GM12878 (cell line): Measurements from ENCODE around the gene SNX8. TPM values are rescaled to one million over a fixed set of nuclear protein-coding genes. Genes with fewer than 3 reads are reported as not detected.

ENCODE experiments used
- MTA3 ChIP-seq: IDR thresholded peaks from 2 replicates; pipeline ENCODE4 v1.6.1; 2012; ENCODE audit warnings: low read length, inconsistent platforms, borderline replicate concordance
- MXI1 ChIP-seq: fragments of 150-350 bp; IDR thresholded peaks from 2 replicates; pipeline ENCODE4 v1.6.1; 2011; ENCODE audit warnings: low read depth, mild to moderate bottlenecking, inconsistent platforms, low read length, improper control_type of control experiment
- POLR2A ChIP-seq: IDR thresholded peaks from 2 replicates; pipeline ENCODE4 v1.6.1; 2011; ENCODE audit warnings: low read depth, mild to moderate bottlenecking, low read length
- RELB ChIP-seq: fragments of 450-650 bp; IDR thresholded peaks from 2 replicates; pipeline ENCODE4 v1.6.1; 2017; ENCODE audit warnings: low read depth, mild to moderate bottlenecking, moderate library complexity
- RUNX3 ChIP-seq: IDR thresholded peaks from 2 replicates; pipeline ENCODE4 v1.6.1; 2012; ENCODE audit warnings: low read length, inconsistent platforms
- YY1 ChIP-seq: IDR thresholded peaks from 2 replicates; pipeline ENCODE4 v1.6.1; 2011; ENCODE audit warnings: low read depth, mild to moderate bottlenecking, low read length
- ZBTB4 ChIP-seq: fragments of 450-650 bp; formaldehyde crosslinking; IDR thresholded peaks from 2 replicates; pipeline ENCODE4 v1.4.0; 2022; ENCODE audit warnings: mild to moderate bottlenecking, moderate library complexity
- polyA plus RNA-seq, 11 experiments: library from polyadenylated mRNA; depleted of rRNA in 4 of 11; unstranded in 6 of 11; stranded (reverse) in 5 of 11; fragments of >200 nt; fragmentation: Nextera tagmentation in 4 of 11; fragmentation: Illumina TruSeq in 1 of 11; extraction: Ambion mirVana in 4 of 11; extraction: Trizol in 1 of 11; gene quantifications; 1 replicate in 1 of 11; 2 replicates in 10 of 11; pipeline versions ENCODE4 v1.2.1 to v1.2.3, GENCODE V29; 2011 to 2016; ENCODE audit warnings: inconsistent platforms in 2 of 11, missing spikeins in 2 of 11, low read depth in 1 of 11
- total RNA-seq, 4 experiments: library from RNA; depleted of rRNA in 3 of 4; stranded (reverse); fragments of >200 nt in 3 of 4; fragmentation: Illumina TruSeq in 1 of 4; extraction: Trizol in 1 of 4; gene quantifications; 2 replicates each; pipeline versions ENCODE4 v1.2.1 to v1.2.3, GENCODE V29; 2013 to 2021

SNX8 gene
- total and polyA plus RNA-seq, 10 of the 15 experiments (the other 5 are each of a cell fraction or from before 2014, with no cell fraction given), result 6.4 to 210 (median 97.6) TPM

- no peak for TF ChIP-seq RELB
- no peak for TF ChIP-seq MTA3
- TF ChIP-seq YY1, result no peak
- TF ChIP-seq POLR2A, result no peak
- TF ChIP-seq RUNX3, result no peak
- no peak for TF ChIP-seq ZBTB4
- TF ChIP-seq MXI1, result no peak
Measured at GRCh38 chr7:2205036-2205780, 109.0 kb downstream of the SNX8 start (continued).
